IMR-90 (cell line): ENCODE measurements around the gene ZNF654. TPM values are rescaled to one million over a fixed set of nuclear protein-coding genes. Genes with fewer than 3 reads are reported as not detected.

Experiments
- ATAC-seq: fragments of 200-7000 bp; cut with Tn5 transposase; 2 replicates; pipeline ENCODE4 v1.9.1; 2020; ENCODE audit warnings: low read depth, mild to moderate bottlenecking, moderate library complexity
- BruUV-seq: library from RNA; stranded (reverse); fragments of 400-500 nt; replicated peaks from 2 replicates; lab custom pipeline; 2021; lab: Mats Ljungman, UMichigan
- CTCF ChIA-PET: fragments of 300-600 bp; formaldehyde crosslinking; extraction: SDS; loops from one replicate; lab custom pipeline; 2021; ENCODE audit warnings: antibody characterized with exemption; lab: Yijun Ruan, JAX
- POLR2A ChIA-PET: fragments of 300-600 bp; sonication (Branson Sonifier 250); formaldehyde crosslinking; loops from one replicate; lab custom pipeline; 2022; ENCODE audit warnings: antibody characterized with exemption; ENCODE audit not compliant: unreplicated experiment; lab: Charles Lee
- DNase-seq: peaks from one replicate; pipeline ENCODE4 v3.0.0; 2013
- H2AFZ ChIP-seq: replicated peaks from 2 replicates; pipeline ENCODE3; 2013; ENCODE audit warnings: low read length, mild to moderate bottlenecking; ENCODE audit not compliant: poor library complexity
- H2AK5ac ChIP-seq: 2 replicates; pipeline ENCODE4 v1.6.1; 2013; ENCODE audit warnings: low read depth, low read length, inconsistent platforms
- H2AK9ac ChIP-seq: replicated peaks from 2 replicates; pipeline ENCODE3; 2013; ENCODE audit warnings: mild to moderate bottlenecking, low read depth, low read length, moderate library complexity; ENCODE audit not compliant: poor library complexity
- H2BK120ac ChIP-seq: 2 replicates; pipeline ENCODE4 v1.6.1; 2013; ENCODE audit warnings: low read depth, low read length, inconsistent platforms
- H2BK15ac ChIP-seq: 3 replicates; pipeline ENCODE4 v1.6.1; 2013; ENCODE audit warnings: low read depth, low read length, inconsistent platforms
- H2BK20ac ChIP-seq: 2 replicates; pipeline ENCODE4 v1.6.1; 2013; ENCODE audit warnings: low read depth, mild to moderate bottlenecking, inconsistent platforms, low read length, moderate library complexity
- H2BK5ac ChIP-seq: 2 replicates; pipeline ENCODE4 v1.6.1; 2013; ENCODE audit warnings: mild to moderate bottlenecking, low read depth, low read length, inconsistent platforms; ENCODE audit not compliant: poor library complexity, severe bottlenecking
- H3K14ac ChIP-seq: replicated peaks from 2 replicates; pipeline ENCODE4 v1.6.1; 2013; ENCODE audit warnings: low read depth, low read length, inconsistent platforms
- H3K18ac ChIP-seq: 2 replicates; pipeline ENCODE4 v1.6.1; 2013; ENCODE audit warnings: low read depth, low read length, control low read depth
- H3K23ac ChIP-seq: 2 replicates; pipeline ENCODE4 v1.6.1; 2013; ENCODE audit warnings: low read depth, low read length, inconsistent platforms
- H3K27ac ChIP-seq: 2 replicates; pipeline ENCODE4 v1.5.1; 2013; ENCODE audit warnings: mild to moderate bottlenecking, control low read depth, low read length; ENCODE audit not compliant: insufficient read depth
- H3K27me3 ChIP-seq: 2 replicates; pipeline ENCODE4 v1.6.1; 2013; ENCODE audit warnings: low read length; ENCODE audit not compliant: control insufficient read depth, insufficient read depth
- H3K36me3 ChIP-seq: 2 replicates; pipeline ENCODE4 v1.6.1; 2013; ENCODE audit warnings: low read length, mixed read lengths; ENCODE audit not compliant: control insufficient read depth, insufficient read depth
- H3K4ac ChIP-seq: 2 replicates; pipeline ENCODE4 v1.6.1; 2013; ENCODE audit warnings: low read depth, low read length, inconsistent platforms
- H3K4me1 ChIP-seq: 2 replicates; pipeline ENCODE4 v1.6.1; 2013; ENCODE audit warnings: low read length, mixed read lengths; ENCODE audit not compliant: control insufficient read depth, insufficient read depth
- H3K4me2 ChIP-seq: 2 replicates; pipeline ENCODE4 v1.6.1; 2013; ENCODE audit warnings: low read depth, mild to moderate bottlenecking, control low read depth, low read length, moderate library complexity
- H3K4me3 ChIP-seq: 2 replicates; pipeline ENCODE4 v1.5.1; 2013; ENCODE audit warnings: low read depth, mild to moderate bottlenecking, control low read depth, low read length, moderate library complexity; ENCODE audit not compliant: insufficient read depth
- H3K56ac ChIP-seq: 2 replicates; pipeline ENCODE4 v1.6.1; 2013; ENCODE audit warnings: low read length, inconsistent platforms; ENCODE audit not compliant: insufficient read depth; ENCODE audit errors: extremely low read depth
- H3K79me1 ChIP-seq, 2 experiments: 2 replicates each; pipeline ENCODE4 v1.6.1; 2013; ENCODE audit warnings: low read length in 2 of 2, inconsistent platforms in 1 of 2, low read depth in 1 of 2
- H3K9ac ChIP-seq: 2 replicates; pipeline ENCODE4 v1.6.1; 2013; ENCODE audit warnings: low read depth, low read length, control low read depth
- H3K9me1 ChIP-seq: 2 replicates; pipeline ENCODE4 v1.6.1; 2013; ENCODE audit warnings: low read length, inconsistent platforms; ENCODE audit not compliant: insufficient read depth
- H3K9me3 ChIP-seq: 2 replicates; pipeline ENCODE4 v1.6.1; 2013; ENCODE audit warnings: low read length; ENCODE audit not compliant: control insufficient read depth, insufficient read depth
- H4K20me1 ChIP-seq: 2 replicates; pipeline ENCODE4 v1.6.1; 2013; ENCODE audit warnings: low read length, inconsistent platforms; ENCODE audit not compliant: insufficient read depth
- H4K5ac ChIP-seq: 2 replicates; pipeline ENCODE4 v1.6.1; 2013; ENCODE audit warnings: mild to moderate bottlenecking, low read depth, low read length, control low read depth
- H4K8ac ChIP-seq, 2 experiments: 2 replicates each; pipeline ENCODE4 v1.6.1; 2013; ENCODE audit warnings: low read depth in 2 of 2, low read length in 2 of 2, control low read depth in 1 of 2, inconsistent platforms in 1 of 2
- H4K91ac ChIP-seq: 2 replicates; pipeline ENCODE4 v1.6.1; 2013; ENCODE audit warnings: low read depth, low read length, inconsistent platforms; ENCODE audit not compliant: insufficient read depth
- BHLHE40 ChIP-seq: fragments of 150-350 bp; IDR thresholded peaks from 2 replicates; pipeline ENCODE4 v1.6.1; 2016; ENCODE audit warnings: mild to moderate bottlenecking, low read depth, low read length
- CEBPB ChIP-seq: IDR thresholded peaks from 2 replicates; pipeline ENCODE4 v1.6.1; 2012; ENCODE audit warnings: low read depth, low read length, improper control_type of control experiment
- MAFK ChIP-seq: IDR thresholded peaks from 2 replicates; pipeline ENCODE4 v1.6.1; 2012; ENCODE audit warnings: low read depth, low read length, improper control_type of control experiment
- MXI1 ChIP-seq: IDR thresholded peaks from 2 replicates; pipeline ENCODE4 v1.6.1; 2012; ENCODE audit warnings: low read depth, mild to moderate bottlenecking, low read length, moderate library complexity, borderline replicate concordance
- RAD21 ChIP-seq: IDR thresholded peaks from 2 replicates; pipeline ENCODE4 v1.6.1; 2012; ENCODE audit warnings: low read length, improper control_type of control experiment
- SMC3 ChIP-seq: fragments of 150-350 bp; IDR thresholded peaks from 2 replicates; pipeline ENCODE4 v1.6.1; 2016; ENCODE audit warnings: low read depth, mild to moderate bottlenecking, antibody characterized with exemption, low read length, moderate library complexity
- USF2 ChIP-seq: fragments of 150-350 bp; IDR thresholded peaks from 2 replicates; pipeline ENCODE4 v1.6.1; 2017; ENCODE audit warnings: mild to moderate bottlenecking, antibody characterized with exemption, low read length, low read depth
- whole genome bisulfite sequencing, 2 experiments: methylation state at CpG; one replicate each; pipeline versions ENCODE4 v1.1.5 to v1.1.7; 2013; ENCODE audit warnings: missing lambda C conversion rate in 2 of 2; ENCODE audit not compliant: insufficient read length in 1 of 2; ENCODE audit errors: extremely low coverage in 2 of 2; 5-methylcytosine and 5-hydroxymethylcytosine counted together
- dilution Hi-C: fragments of 300-500 bp; cut with HindIII; formaldehyde crosslinking; loops from one replicate; pipeline ENCODE4 v1.14.3; 2018; ENCODE audit warnings: low sequenced_read_pairs; ENCODE audit not compliant: unreplicated experiment
- in situ Hi-C: fragments of 300-500 bp; cut with MboI; formaldehyde crosslinking; loops from 3 replicates; pipeline ENCODE4 v1.14.3; 2019; ENCODE audit warnings: low sequenced_read_pairs, inconsistent platforms, mixed read lengths
- intact Hi-C: fragments of 100-400 bp; cut with micrococcal nuclease; formaldehyde crosslinking; loops from 2 replicates; pipeline ENCODE4 v1.10.0; 2022
- polyA plus RNA-seq, 3 experiments: library from polyadenylated mRNA; depleted of rRNA; stranded (reverse); fragments of >200 nt; gene quantifications; 2 replicates each; pipeline ENCODE4 v1.2.3, GENCODE V29; 2012; ENCODE audit warnings: low replicate concordance in 1 of 3
- total RNA-seq: library from RNA; depleted of rRNA; stranded (reverse); fragments of >200 nt; gene quantifications from 2 replicates; pipeline ENCODE4 v1.2.3, GENCODE V29; 2012
- TF ChIP-seq, protein P1 (sequence below): fragments of 150-350 bp; IDR thresholded peaks from 2 replicates; pipeline ENCODE4 v1.6.1; 2016; ENCODE audit warnings: low read depth, mild to moderate bottlenecking, low read length, moderate library complexity, borderline replicate concordance

The ZNF654 gene
- total and polyA plus RNA-seq, 2 of the 4 experiments (the other 2 are of a cell fraction) = 3.3 to 11.5 TPM

DNA sequence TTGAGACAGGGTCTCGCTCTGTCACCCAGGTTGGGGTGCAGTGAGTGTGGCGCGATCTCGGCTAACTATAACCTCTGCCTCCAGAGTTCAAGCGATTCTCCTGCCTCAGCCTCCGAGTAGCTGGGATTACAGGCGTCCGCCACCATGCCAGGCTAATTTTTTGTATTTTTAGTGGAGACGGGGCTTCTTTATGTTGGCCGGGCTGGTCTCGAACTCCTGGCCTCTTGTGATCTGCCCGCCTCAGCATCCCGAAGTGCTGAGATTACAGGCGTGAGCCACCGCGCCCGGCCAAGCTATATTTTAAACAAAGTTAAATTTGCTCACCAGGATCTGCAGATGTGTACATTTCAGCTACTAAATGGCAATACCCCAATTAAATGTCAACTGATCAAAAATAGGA, 89.6 kb downstream of the ZNF654 start:
- H3K18ac ChIP-seq = no peak overlapping the region
- peaks cover 3% of the 10 kb centered on the region; the same call in 1 of the 2 replicates for H3K36me3 ChIP-seq
- DNase-seq (no peak), ATAC-seq (no peak)
- no peak overlapping the region; the same call in 1 of the 2 replicates for H3K4ac ChIP-seq
- no peaks in the 10 kb centered on the region for H4K20me1 ChIP-seq
- no peak overlapping the region for H2AK9ac ChIP-seq
- H3K9me1 ChIP-seq = no peaks in the 10 kb centered on the region
- in situ Hi-C loops = loop anchor here (25.0 kb wide), 1 partner anchor 1161 kb away; the partner anchor contains the start of gene VGLL3
- H2BK20ac ChIP-seq = no peak overlapping the region
- H3K14ac ChIP-seq = no peak overlapping the region
- ChIA-PET CTCF (no interaction called here), POLR2A (no interaction called here)
- H3K23ac ChIP-seq = no peak overlapping the region
- BruUV-seq = no TSS peak
- TF ChIP-seq CEBPB (no peak), MAFK (no peak), RAD21 (no peak), USF2 (no peak), SMC3 (no peak), BHLHE40 (no peak), MXI1 (no peak)
- TF ChIP-seq, protein P1, sequence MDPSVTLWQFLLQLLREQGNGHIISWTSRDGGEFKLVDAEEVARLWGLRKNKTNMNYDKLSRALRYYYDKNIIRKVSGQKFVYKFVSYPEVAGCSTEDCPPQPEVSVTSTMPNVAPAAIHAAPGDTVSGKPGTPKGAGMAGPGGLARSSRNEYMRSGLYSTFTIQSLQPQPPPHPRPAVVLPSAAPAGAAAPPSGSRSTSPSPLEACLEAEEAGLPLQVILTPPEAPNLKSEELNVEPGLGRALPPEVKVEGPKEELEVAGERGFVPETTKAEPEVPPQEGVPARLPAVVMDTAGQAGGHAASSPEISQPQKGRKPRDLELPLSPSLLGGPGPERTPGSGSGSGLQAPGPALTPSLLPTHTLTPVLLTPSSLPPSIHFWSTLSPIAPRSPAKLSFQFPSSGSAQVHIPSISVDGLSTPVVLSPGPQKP = no peak
- no peak overlapping the region; the same call in 1 of the 2 replicates for H2AK5ac ChIP-seq
- H4K91ac ChIP-seq = no peak overlapping the region
- no peaks in the 10 kb centered on the region for H3K9me3 ChIP-seq
- 92% methylated on average over 5 of the region's 17 CpGs; no CpG with 5 or more reads in 1 of the 2 experiments for WGBS, 2 experiments
- H3K4me2 ChIP-seq = peak overlapping the region; percentile 96
- H3K9ac ChIP-seq = no peak overlapping the region; the same call in 1 of the 2 replicates
- peak overlapping the region; percentile 80; the same call in 1 of the 2 replicates for H3K56ac ChIP-seq
- peak overlapping the region in 1 of 2 experiments; percentile 92; a peak in 1 of 4 replicates for H4K8ac ChIP-seq
- no peaks in the 10 kb centered on the region for H3K27me3 ChIP-seq
- H2AFZ ChIP-seq = no peak overlapping the region
- no peak overlapping the region for H2BK5ac ChIP-seq
- H2BK120ac ChIP-seq = no peak overlapping the region
- intact Hi-C loops = no loop called here
- H3K4me1 ChIP-seq = no peaks in the 10 kb centered on the region
- dilution Hi-C loops = no loop called here
- H2BK15ac ChIP-seq = no peak overlapping the region
- peaks cover 8 to 28% of the 10 kb centered on the region in 2 experiments; a peak in 3 of 4 replicates for H3K79me1 ChIP-seq
- H3K27ac ChIP-seq = no peak overlapping the region
- H4K5ac ChIP-seq = no peak overlapping the region
- peak overlapping the region; percentile 99 for H3K4me3 ChIP-seq
